CD14-positive monocyte (primary cell): ENCODE measurements around the gene NUP210. TPM values are rescaled to one million over a fixed set of nuclear protein-coding genes. Genes with fewer than 3 reads are reported as not detected.

Experiments used
- DNase-seq, 3 donors: peaks; one replicate each; pipeline ENCODE4 v3.0.0-alpha.2; 2011 to 2022
- H2AFZ ChIP-seq: 2 replicates; pipeline ENCODE4 v1.6.0; 2012; ENCODE audit warnings: mild to moderate bottlenecking, low read depth, low read length, inconsistent platforms; ENCODE audit not compliant: insufficient read depth, poor library complexity, severe bottlenecking
- H3K27ac ChIP-seq, 2 donors: 1 replicate in 1 of 2; 2 replicates in 1 of 2; pipeline ENCODE4 v1.5.1; 2012 to 2013; ENCODE audit warnings: low read length in 2 of 2, control low read depth in 1 of 2, inconsistent platforms in 1 of 2, low read depth in 1 of 2, mild to moderate bottlenecking in 1 of 2
- H3K27me3 ChIP-seq, 2 donors: one replicate each; pipeline versions ENCODE4 v1.6.0 to v1.6.1; 2011 to 2013; ENCODE audit warnings: low read length in 2 of 2; ENCODE audit not compliant: control insufficient read depth in 2 of 2, insufficient read depth in 2 of 2
- H3K36me3 ChIP-seq, 2 donors: replicated peaks in 1 of 2; 1 replicate in 1 of 2; 2 replicates in 1 of 2; pipeline versions ENCODE4 v1.5.1 to v1.6.1; 2012 to 2013; ENCODE audit warnings: low read length in 2 of 2, control low read depth in 1 of 2, inconsistent platforms in 1 of 2, mild to moderate bottlenecking in 1 of 2; ENCODE audit not compliant: insufficient read depth in 2 of 2, control insufficient read depth in 1 of 2
- H3K4me1 ChIP-seq, 2 donors: 1 replicate in 1 of 2; 2 replicates in 1 of 2; pipeline versions ENCODE4 v1.5.1 to v1.6.1; 2012 to 2013; ENCODE audit warnings: low read length in 2 of 2, control low read depth in 1 of 2, inconsistent platforms in 1 of 2, mild to moderate bottlenecking in 1 of 2, moderate library complexity in 1 of 2; ENCODE audit not compliant: insufficient read depth in 2 of 2, control insufficient read depth in 1 of 2
- H3K4me2 ChIP-seq: replicated peaks from 2 replicates; pipeline ENCODE3; 2012; ENCODE audit warnings: low read length, moderate library complexity, mild to moderate bottlenecking; ENCODE audit not compliant: poor library complexity, severe bottlenecking; ENCODE audit errors: extremely low read depth
- H3K4me3 ChIP-seq, 3 experiments: fragments of 200-600 bp in 1 of 3; sonication (generic) in 1 of 3; replicated peaks in 1 of 3; 1 replicate in 2 of 3; 2 replicates in 1 of 3; pipeline ENCODE4 v1.5.1; 2011 to 2013; ENCODE audit warnings: low read length in 3 of 3, mild to moderate bottlenecking in 3 of 3, control low read depth in 2 of 3, low read depth in 2 of 3, inconsistent platforms in 1 of 3, moderate library complexity in 1 of 3
- H3K79me2 ChIP-seq: 2 replicates; pipeline ENCODE4 v1.6.0; 2012; ENCODE audit warnings: mild to moderate bottlenecking, control low read depth, inconsistent platforms, low read length, moderate library complexity; ENCODE audit not compliant: insufficient read depth
- H3K9ac ChIP-seq: 2 replicates; pipeline ENCODE4 v1.6.0; 2017; ENCODE audit warnings: low read length, mild to moderate bottlenecking; ENCODE audit not compliant: insufficient read depth, poor library complexity, severe bottlenecking
- H3K9me3 ChIP-seq, 2 donors: replicated peaks in 1 of 2; 1 replicate in 1 of 2; 2 replicates in 1 of 2; pipeline versions ENCODE4 v1.5.1 to v1.6.1; 2012 to 2013; ENCODE audit warnings: low read length in 2 of 2, control low read depth in 1 of 2; ENCODE audit not compliant: control insufficient read depth in 1 of 2, insufficient read depth in 1 of 2
- H4K20me1 ChIP-seq: 2 replicates; pipeline ENCODE4 v1.6.0; 2012; ENCODE audit warnings: mild to moderate bottlenecking, low read length, control low read depth, moderate library complexity; ENCODE audit not compliant: insufficient read depth
- H3K27ac Mint-ChIP-seq, 7 donors: one replicate each; pipeline ENCODE4 v1.8.0; 2020; ENCODE audit warnings: mild to moderate bottlenecking in 7 of 7, mixed read lengths in 7 of 7, moderate library complexity in 6 of 7, inconsistent platforms in 2 of 7
- H3K27me3 Mint-ChIP-seq, 3 donors: one replicate each; pipeline ENCODE4 v1.8.0; 2021 to 2022; ENCODE audit warnings: low read depth in 3 of 3, mild to moderate bottlenecking in 3 of 3, mixed read lengths in 3 of 3, moderate library complexity in 3 of 3, inconsistent platforms in 1 of 3
- H3K36me3 Mint-ChIP-seq, 2 donors: one replicate each; pipeline ENCODE4 v1.8.0; 2020; ENCODE audit warnings: mixed read lengths in 2 of 2, inconsistent platforms in 1 of 2, mild to moderate bottlenecking in 1 of 2
- H3K4me1 Mint-ChIP-seq: one replicate; pipeline ENCODE4 v1.8.0; 2020; ENCODE audit warnings: mild to moderate bottlenecking, mixed read lengths
- H3K4me3 Mint-ChIP-seq, 2 donors: one replicate each; pipeline ENCODE4 v1.8.0; 2020; ENCODE audit warnings: mild to moderate bottlenecking in 2 of 2, mixed read lengths in 2 of 2, moderate library complexity in 1 of 2
- H3K9me3 Mint-ChIP-seq, 7 donors: one replicate each; pipeline ENCODE4 v1.8.0; 2020 to 2022; ENCODE audit warnings: mixed read lengths in 7 of 7, mild to moderate bottlenecking in 6 of 7, moderate library complexity in 6 of 7, inconsistent platforms in 2 of 7
- WGBS: methylation state at CpG from one replicate; pipeline ENCODE4 v1.1.5; 2013; ENCODE audit warnings: missing lambda C conversion rate; ENCODE audit not compliant: insufficient coverage; 5-methylcytosine and 5-hydroxymethylcytosine counted together
- intact Hi-C, 2 donors: fragments of 100-400 bp; cut with micrococcal nuclease; formaldehyde crosslinking; loops; one replicate each; pipeline versions ENCODE4 v1.15.0 to v1.15.1; 2023
- polyA plus RNA-seq, 3 donors: library from polyadenylated mRNA; depleted of rRNA in 1 of 3; unstranded in 2 of 3; stranded (reverse) in 1 of 3; fragments of 300-500 nt in 2 of 3; fragments of >200 nt in 1 of 3; fragmentation: Illumina TruSeq in 2 of 3; gene quantifications; 1 replicate in 2 of 3; 2 replicates in 1 of 3; pipeline ENCODE4 v1.2.3, GENCODE V29; 2012 to 2021
- TF ChIP-seq, protein P1 (sequence below): fragments of 200-600 bp; IDR thresholded peaks from one replicate; pipeline ENCODE4 v1.8.0; 2022; ENCODE audit warnings: antibody characterized with exemption, mild to moderate bottlenecking

NUP210 gene
- polyA plus RNA-seq, 3 donors, result 7.9 to 43.5 (median 13.0) TPM

DNA sequence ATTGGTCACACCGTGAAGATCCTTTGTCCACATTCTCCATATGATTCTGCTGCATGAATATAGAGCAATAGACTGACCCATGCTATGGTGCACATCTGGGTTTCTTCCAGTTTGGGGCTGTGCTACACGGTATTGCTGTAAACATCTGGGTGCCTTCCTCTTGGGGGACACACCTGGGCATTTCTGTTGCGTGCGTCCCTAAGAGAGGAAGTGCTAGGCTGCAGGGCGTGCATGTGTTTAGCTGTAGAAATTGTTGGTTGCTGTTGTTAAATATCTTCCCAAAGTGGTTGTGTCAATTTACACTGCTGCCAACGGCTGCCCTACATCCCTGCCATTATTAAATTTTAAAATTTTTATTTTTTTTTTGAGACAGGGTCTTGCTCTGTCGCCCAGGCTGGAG is 52.4 kb downstream of the NUP210 start:
- no peak overlapping the region for H2AFZ ChIP-seq
- peaks cover 86 to 96% of the 10 kb centered on the region in 2 donors for H3K36me3 ChIP-seq
- H3K9ac ChIP-seq, result no peak overlapping the region
- H3K27me3 ChIP-seq, result no peaks in the 10 kb centered on the region
- Mint-ChIP-seq H3K36me3 (peaks cover 37 to 50% of the 10 kb centered on the region in 2 donors), H3K27ac (peak overlapping the region in 4 of 7 donors; percentile 0 to 84 (median 27)), H3K4me3 (no peak overlapping the region), H3K9me3 (no peaks in the 10 kb centered on the region), H3K27me3 (peaks cover 0 to under 1% (median 0%) of the 10 kb centered on the region in 3 donors), H3K4me1 (no peaks in the 10 kb centered on the region)
- no peaks in the 10 kb centered on the region for H3K9me3 ChIP-seq
- no peaks in the 10 kb centered on the region for H3K4me1 ChIP-seq
- H3K79me2 ChIP-seq, result no peaks in the 10 kb centered on the region
- no peak overlapping the region for H3K4me3 ChIP-seq
- intact Hi-C loops, result no loop called here
- no peak overlapping the region for H3K4me2 ChIP-seq
- 32% methylated on average over 2 of the region's 7 CpGs for WGBS
- DNase-seq, result no peak
- TF ChIP-seq, protein P1, sequence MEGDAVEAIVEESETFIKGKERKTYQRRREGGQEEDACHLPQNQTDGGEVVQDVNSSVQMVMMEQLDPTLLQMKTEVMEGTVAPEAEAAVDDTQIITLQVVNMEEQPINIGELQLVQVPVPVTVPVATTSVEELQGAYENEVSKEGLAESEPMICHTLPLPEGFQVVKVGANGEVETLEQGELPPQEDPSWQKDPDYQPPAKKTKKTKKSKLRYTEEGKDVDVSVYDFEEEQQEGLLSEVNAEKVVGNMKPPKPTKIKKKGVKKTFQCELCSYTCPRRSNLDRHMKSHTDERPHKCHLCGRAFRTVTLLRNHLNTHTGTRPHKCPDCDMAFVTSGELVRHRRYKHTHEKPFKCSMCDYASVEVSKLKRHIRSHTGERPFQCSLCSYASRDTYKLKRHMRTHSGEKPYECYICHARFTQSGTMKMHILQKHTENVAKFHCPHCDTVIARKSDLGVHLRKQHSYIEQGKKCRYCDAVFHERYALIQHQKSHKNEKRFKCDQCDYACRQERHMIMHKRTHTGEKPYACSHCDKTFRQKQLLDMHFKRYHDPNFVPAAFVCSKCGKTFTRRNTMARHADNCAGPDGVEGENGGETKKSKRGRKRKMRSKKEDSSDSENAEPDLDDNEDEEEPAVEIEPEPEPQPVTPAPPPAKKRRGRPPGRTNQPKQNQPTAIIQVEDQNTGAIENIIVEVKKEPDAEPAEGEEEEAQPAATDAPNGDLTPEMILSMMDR, result no peak
- H3K27ac ChIP-seq, result no peak overlapping the region
- H4K20me1 ChIP-seq, result no peaks in the 10 kb centered on the region

DNA sequence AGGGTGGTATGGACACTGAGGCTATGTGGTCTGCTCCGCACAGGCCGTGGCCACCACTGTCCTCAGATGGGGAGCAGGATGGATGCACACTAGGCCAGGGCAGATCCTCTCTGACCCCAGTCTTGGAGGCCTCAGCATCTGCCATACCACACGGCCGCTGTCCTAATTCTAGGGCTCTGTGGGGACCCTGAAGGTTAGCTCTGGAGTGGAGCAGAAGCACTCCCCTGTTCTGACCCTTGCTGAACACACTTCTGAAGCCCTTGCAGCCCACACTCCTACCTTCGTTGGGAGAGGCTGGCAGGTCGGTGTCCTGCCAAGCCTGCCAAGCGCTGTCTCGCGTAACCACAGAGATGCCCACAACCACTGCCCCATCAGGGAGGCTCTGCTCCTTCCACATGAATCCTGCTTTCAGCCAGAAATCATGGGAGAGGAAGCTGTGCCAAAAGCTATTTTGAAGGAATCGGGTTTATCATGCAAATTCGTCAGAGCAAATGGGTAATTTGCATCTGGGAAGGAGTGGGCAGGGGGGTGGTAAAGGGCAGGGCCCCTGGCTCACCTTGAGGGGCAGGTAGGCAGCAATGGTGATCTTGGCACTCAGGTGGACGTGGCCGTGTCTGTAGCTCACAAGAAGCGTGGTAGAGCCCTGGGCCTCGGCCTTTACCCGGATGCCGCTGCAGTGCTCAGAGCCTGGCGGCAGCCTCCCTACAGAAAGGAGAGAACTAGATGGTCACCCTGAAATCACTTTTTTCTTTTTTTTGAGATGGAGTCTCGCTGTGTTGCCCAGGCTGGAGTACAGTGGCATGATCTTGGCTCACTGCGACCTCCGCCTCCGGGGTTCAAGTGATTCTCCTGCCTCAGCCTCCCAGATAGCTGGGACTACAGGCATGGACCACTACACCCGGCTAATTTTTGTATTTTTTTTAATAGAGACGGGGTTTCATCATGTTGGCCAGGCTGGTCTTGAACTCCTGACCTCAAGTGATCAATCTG is 54.4 kb downstream of the NUP210 start:
- H3K9ac ChIP-seq, result no peak overlapping the region
- no peaks in the 10 kb centered on the region for H3K27me3 ChIP-seq
- H3K9me3 Mint-ChIP-seq, result no peaks in the 10 kb centered on the region
- peak overlapping the region in 5 of 7 donors; percentile 19 to 67 (median 54) for H3K27ac Mint-ChIP-seq
- H3K79me2 ChIP-seq, result no peaks in the 10 kb centered on the region
- H3K4me1 ChIP-seq, result no peaks in the 10 kb centered on the region
- intact Hi-C loops, result no loop called here
- no peak overlapping the region for H3K4me2 ChIP-seq
- H3K4me3 ChIP-seq, result no peak overlapping the region
- H3K36me3 ChIP-seq, result peaks cover 86 to 96% of the 10 kb centered on the region in 2 donors
- H3K27me3 Mint-ChIP-seq, result peaks cover 0 to 2% (median 0%) of the 10 kb centered on the region in 3 donors
- no peaks in the 10 kb centered on the region for H3K4me1 Mint-ChIP-seq
- TF ChIP-seq, protein P1, result no peak
- H3K4me3 Mint-ChIP-seq, result no peak overlapping the region
- H2AFZ ChIP-seq, result no peak overlapping the region
- no peak for DNase-seq
- H3K36me3 Mint-ChIP-seq, result peaks cover 56 to 70% of the 10 kb centered on the region in 2 donors
- peaks cover 4% of the 10 kb centered on the region for H4K20me1 ChIP-seq
- no peaks in the 10 kb centered on the region for H3K9me3 ChIP-seq
- WGBS, result 97% methylated on average over 18 of the region's 24 CpGs
- no peak overlapping the region for H3K27ac ChIP-seq
